Measurements from ENCODE around the gene ZC3H12D.
"Not testable (repeated sequence)": the region's sequence is repeated elsewhere in the genome, so short reads cannot be mapped to it uniquely, and the experiment has no call there.

The ZC3H12D gene

DNA sequence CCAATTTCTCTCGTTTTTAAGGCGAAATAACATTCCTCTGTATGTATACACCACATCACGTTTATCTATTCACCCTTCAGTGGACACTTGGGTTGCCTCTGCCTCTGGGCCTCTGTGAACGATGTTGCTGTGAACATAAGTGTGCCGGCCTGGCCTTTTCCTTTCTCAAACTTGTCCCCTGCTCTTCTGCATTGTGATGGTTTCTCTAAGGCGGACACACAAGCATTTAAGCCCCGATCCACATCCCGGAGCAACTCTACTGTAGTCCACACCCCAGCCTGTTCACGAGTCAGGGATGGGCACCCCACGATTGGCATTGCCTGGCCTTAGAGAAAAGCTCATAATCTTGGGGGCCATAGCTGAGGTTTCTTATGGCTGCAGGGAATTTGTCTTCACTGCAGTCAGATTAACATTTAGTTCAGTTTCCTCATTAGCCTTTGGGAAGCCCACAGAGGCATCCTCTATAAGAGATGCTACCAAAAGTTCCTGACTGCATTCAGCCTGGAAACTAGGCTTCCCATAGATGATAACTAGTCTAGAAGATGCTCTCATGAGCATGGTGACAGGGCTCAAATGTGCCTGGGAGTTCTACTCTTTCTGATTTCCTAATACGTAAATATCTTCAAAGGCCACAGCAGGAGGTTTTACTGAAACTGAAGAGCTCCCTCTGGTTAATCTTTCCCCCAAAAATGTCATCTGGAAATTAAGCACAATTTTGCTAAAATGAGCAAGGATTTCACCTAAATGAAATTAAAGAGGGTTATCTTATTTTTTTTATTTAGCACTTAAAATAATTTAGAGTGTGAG lies 762 bp downstream of the ZC3H12D start:
- peak in 1 of 3 donors; percentile 3 for DNase-seq

DNA sequence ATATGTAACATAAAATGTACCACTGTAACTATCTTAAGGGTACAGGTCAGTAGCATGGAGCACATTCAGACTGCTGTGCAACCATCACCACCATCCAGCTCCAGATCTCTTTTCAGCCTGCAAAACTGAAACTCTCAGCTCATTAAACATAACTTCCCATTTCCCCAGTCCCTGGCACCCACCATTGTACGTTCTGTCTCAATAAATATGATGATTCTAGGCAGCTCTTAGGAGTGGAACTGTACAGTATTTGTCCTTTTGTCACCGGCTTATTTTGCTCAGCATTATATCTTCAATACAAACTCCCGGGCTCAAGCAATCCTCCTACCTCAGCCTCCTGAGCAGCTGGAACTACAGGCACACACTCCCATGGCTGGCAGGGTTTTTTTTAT lies 1.5 kb downstream of the ZC3H12D start:
- peak; percentile 61 to 77 (median 63) for DNase-seq

DNA sequence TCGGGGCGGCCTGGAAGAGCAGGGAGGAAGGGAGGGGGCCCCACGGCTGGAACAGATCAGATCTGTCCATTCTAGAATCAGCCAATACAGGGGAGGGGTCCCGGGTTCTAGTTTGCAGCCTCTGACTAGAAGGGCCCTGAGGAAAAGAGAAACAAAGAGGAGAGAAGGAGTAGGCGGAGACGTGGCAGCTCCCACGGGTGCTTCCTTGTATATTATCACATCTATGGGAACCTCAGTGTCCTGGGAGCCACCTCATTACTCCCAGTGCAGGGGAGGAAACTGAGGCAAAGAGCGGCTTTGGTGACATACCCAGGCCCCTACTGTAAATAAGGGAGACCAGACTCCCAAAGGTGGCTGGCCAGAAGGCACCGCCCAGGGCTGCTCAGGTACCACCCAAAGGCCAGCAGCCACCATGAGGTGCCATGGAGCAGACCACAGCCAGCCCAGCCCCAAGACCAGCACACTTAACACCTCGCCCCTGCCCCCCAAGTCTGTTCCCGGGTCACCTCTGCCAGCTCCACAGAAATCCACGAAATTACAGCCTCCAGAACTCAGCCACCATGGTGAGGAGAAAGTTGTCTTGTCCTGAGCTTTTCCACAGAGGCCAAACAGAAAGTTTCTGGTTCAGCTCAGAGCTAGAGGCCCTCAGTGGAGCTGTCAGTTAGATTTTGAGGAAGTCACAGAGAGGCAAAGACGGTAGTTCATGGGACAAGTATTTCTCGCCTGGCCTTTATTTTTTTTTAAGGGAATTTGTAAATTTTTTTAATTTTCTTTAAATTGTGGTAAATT lies 2.1 kb downstream of the ZC3H12D start:
- DNase-seq = peak; percentile 59 to 71 (median 62)

DNA sequence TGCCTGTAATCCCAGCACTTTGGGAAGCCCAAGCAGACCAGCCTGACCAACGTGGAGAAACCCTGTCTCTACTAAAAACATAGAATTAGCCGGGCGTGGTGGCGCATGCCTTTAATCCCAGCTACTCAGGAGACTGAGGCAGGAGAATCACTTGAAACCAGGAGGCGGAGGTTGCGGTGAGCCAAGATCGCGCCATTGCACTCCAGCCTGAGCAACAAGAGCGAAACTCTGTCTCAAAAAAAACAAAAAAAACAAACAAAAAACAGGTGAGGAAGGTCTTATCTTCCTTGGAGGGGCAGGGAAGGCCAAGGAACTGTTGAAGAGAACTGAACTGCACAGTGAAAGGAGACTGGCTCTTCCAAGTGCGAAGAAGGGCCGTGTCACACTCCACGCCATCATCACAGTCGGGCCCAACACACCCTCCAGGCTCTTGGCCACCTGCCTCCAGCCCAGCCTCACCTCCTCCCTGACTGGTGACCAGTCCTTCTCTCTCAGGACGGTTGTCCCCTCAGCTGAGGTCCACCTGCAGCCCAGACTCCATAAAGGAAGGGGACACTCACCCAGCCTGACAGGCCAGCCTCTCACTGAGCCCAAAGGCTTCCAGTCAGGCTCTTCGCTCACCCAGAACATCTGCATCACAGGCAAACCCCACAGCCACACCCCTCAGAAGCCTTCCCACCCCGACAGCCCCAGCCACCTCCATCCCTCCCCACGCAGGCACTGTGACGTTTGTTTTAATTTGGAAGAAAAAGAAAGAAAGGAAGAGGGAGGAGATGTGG lies 4.1 kb downstream of the ZC3H12D start:
- no peak for DNase-seq

DNA sequence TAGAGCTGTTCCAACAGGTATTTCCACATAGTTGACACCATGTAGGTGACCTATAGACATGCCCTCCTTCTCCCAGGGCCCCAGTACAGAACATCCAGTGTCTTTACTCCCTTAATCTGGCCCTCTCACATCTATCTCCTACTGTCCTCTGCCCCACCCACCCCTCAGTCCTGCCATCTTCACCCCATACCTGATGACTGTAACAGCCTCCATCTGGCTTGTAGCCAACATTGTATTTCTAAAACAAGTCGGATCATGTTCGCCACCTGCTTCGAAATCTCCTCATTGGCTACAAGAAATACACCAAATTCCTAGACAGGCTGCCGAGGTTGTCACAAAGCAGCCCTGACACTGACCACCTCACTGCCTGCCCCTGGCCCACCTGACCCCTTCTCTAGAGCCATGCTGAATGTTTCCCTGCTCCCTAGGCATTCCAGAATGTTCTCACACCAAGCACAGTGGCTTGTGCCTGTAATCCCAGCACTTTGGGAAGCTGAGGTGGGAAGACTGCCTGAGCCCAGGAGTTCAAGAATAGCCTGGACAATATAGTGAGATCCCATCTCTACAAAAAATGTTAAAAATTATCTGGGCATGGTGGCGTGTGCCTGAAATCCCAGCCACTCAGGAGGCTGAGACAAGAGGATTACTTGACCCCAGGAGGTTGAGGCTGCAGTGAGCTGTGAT lies 6.0 kb downstream of the ZC3H12D start:
- DNase-seq = no peak

DNA sequence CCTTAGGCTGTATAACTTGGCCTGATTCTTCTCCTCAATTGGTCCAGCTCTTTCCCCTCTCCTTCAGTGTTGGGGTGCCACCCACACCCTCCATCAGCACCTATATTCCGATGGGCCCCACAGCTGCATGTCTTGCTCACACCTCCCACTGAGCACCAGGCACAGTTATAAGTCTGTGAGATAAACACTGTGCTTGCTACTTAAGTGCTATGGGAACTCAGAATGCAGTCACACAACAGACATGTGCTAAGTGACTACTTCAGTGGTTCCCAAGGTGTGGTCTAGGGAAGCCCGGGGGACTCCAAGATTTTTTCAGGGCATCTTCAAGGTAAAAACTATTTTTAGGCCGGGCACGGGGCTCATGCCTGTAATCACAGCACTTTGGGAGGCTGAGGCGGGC lies 7.3 kb downstream of the ZC3H12D start:
- DNase-seq = no peak

DNA sequence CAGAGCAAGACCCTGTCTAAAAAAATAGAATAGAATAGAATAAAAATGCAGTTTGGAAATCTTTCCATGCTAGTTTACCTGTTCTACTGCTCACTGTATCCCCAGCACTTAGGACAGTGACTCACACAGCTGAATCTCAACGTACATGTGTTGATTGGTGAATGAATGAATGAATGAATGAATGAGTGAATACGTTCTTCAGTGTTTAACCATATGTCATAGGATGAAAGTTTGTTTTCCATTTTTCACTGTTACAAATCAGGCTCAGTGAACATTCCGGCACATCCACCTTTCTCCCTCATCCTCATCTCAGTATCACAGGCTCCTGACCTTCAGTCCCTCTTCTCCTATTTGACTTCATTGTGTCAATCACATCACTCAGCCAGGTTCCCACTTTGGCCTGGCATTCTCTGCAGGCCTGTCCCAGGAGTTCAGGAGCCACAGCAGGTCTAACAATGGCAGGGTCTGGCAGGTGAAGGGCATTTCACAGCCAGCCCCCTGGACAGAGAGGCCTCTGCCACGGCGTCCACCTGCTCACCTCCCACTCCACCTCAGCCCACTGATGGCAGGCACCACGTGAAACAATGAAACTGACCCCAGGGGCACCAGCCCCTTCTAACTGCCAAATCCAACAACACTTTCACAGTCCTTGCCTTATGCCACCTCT lies 7.9 kb downstream of the ZC3H12D start:
- DNase-seq = no peak

DNA sequence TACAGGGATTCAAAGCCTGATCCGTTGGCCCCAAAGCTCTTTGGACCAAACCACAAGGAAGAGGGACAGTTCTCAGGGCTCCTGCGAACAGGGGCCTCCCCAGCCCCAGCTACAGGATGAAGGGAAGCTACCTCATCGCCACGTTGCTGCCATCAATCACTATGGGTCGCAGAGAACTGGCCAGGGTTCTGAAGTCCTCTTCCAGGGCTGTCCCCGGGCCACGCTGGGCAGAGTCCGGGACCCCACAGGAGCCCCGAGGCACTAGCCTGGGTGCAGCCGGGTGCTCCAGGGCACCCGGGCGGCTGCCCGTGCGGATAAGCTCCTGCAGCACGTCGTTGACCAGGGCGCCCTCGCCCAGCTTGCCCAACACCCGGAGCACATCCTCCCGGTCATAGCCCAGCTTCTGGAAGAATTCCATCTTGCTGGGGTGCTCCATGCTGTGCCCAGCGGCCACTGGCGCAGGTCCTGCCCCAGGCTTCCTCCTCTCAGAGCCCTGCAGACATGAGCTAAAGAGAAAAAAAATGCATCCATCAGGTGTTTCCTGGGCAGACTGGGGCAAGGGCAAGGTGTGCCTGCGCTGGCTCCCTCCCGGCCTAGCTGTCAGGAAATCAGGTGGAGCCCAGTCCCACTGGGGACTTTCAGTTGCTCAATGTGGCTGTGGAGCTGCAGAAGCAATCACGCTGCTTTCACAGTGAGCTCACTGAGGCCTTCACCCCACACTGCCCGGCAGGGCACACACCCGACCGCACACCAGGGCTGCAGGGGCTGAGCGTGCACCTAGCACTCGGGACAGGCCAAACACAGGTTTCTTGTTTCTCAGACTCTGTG lies 10.5 kb downstream of the ZC3H12D start:
- DNase-seq = no peak

DNA sequence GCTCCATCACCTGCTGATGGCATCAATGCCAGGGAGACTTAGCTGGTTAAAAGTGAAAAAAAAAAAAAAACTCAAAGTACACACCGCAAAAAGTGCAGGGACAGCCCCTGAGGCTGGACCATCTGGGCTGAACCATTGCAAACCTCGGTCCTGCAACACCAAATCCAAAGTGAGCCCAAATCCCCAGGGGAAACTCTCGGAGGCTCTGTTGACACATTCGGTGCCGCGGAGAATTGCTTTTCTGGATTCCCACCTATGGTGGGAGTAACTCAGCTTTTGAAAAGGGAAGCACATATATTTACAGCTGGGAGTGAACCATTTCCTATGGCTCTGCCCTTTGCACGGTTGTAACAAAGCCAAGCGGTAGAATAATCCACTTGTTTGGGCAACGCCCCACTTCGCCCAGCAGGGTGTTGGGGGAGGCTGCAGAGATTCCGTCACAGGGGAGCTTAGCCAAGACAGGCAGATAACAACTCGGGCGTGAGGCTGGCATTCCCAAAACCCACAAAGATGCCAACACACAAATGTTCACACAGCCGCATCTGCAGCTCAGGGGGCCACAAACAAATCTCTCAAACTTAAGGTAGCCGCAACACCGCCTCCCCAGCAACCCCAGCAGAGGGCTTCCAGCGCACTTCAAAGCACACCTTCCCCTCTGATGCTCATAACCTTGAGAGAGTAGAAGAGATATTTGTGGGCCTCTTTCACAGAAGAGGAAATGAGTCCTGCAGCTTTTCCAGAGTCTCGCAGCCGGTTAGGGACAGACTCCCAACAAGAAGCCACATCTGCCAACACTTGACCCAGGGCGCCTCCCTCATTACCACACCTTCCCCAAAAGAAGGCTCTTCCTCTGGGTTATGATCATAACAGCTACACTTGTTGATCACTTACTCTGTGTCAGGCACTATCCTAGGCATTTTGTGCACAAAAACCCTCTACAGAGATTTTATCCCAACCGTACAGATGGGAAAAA lies 11.4 kb downstream of the ZC3H12D start:
- DNase-seq = no peak

DNA sequence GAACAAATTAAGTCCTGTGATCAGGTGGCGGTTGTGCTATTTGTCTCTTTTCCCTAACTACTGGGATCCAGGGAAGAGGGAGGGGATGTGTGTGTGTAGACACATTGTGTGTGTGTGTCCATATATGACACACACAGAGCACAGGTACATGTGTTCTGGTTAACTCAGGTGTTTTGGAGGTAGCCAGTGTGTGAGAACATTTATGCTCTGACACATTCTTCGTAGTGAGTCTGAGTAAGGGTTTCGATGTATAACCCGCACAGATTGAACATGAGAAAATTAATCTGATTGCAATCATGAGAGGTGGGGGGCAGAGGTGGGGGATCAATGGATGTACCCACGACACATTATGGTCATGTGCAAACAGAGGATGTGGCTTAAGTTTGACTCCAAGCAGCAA lies 12.6 kb downstream of the ZC3H12D start:
- no peak for DNase-seq

DNA sequence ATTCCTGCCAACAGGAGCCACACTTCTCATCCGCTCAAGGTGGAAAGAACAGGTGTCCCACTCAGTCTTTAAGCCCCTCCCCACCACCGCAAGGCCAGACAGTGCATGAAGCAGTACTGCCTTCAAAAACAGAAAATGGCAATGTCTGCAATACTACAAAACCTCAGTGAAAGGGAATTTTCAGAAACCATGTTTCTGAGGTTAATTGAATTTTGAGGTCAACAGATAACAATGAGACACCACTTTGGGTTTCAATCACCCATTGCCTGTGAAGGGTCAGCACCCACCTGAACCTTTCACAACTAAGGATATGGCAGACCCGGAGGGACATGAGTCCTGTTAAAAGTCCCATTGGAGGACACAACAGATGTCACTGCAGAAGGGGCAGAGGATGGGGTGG lies 13.0 kb downstream of the ZC3H12D start:
- DNase-seq = no peak

DNA sequence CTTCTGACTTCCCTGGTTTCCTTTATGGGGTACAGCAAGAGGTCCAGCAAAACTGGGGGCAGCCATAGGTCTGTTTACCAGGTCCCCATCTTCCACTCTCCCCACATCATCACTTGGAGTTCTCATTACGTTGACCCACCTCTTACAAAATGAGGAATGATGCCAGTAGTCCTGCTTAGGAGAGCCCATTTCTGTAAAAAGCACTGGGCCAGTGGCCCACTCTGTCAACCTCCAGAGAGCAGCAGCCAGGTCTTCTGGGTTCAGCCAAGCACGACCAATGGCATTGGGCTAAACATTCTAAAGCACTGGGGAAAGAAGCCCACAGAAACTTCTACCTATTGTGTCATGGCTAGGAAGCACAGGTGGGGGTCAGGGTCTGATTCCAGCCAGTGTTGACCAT lies 13.9 kb downstream of the ZC3H12D start:
- no peak for DNase-seq

DNA sequence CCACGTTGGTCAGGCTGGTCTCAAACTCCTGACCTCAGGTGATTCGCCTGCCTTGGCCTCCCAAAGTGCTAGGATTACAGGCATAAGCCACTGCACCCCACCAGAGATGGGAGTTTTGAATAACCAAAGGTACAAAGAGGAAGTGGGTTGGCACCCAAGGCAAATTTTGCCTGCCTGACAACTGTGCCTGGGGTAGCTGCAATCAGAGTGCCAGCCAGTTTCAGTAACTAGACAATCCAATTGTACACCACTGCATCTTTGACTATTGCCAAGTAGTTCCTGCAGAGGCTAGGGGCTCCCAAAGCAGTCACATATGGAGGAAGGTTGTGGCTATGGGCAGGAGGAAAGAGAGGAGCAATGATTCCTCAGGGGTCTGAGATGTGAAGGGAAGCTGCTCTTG lies 16.6 kb downstream of the ZC3H12D start:
- no peak for DNase-seq

DNA sequence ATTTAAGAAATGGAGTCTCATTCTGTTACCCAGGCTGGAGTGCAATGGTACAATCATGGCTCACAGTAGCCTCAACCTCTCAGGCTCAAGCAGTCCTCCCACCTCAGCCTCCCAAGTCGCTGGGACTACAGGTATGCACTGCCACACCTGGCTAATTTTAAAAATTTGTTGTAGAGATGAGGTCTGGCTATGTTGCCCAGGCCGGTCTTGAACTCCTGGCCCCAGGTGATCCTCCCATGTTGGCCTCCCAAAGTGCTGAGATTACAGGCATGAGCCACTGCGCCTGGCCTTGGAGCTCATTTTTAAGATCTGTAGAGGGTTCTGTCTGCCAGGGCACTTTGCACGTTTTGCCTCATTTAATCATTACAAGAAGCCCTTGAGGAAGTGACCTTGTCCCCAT lies 17.5 kb downstream of the ZC3H12D start:
- DNase-seq = no peak

DNA sequence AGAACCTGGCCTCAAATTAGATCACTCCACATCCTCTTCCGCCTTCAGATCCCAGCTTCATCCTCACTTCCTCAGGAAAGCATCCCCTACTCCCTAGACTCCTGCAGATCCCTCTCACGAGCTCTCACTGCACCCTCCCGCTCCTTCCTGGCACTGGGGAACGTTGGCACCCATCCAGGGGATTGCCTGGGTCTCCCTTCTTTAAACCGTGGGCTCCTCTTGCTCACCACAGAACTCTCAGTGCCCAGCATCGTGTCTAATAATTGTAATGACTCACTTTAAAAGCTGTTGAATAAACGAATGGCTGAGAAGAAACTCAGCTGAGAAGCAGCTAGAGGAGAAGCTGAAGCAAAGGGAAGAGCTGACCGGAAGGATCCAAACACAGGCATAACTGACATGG lies 20.4 kb downstream of the ZC3H12D start:
- peak in 2 of 3 donors; percentile 69 to 71 for DNase-seq

DNA sequence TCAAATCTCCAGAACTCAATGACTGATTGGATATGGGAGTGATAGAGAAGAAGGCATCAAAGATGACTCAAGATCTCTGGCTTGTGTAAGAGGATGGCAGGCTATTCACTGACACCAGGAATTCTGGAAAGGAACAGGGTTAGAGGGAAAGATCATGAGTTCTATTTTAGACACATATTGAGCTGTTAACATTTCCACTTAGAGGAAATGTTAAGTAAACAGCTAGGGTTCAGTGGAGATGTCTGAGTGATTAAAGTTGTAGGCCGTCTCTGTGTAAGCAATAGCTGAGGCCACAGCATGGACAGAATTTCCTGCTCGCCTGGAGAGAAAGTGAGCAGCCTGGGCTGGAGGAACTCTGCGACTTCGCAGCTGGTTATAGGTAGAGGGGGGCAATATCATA lies 21.0 kb downstream of the ZC3H12D start:
- DNase-seq = no peak

DNA sequence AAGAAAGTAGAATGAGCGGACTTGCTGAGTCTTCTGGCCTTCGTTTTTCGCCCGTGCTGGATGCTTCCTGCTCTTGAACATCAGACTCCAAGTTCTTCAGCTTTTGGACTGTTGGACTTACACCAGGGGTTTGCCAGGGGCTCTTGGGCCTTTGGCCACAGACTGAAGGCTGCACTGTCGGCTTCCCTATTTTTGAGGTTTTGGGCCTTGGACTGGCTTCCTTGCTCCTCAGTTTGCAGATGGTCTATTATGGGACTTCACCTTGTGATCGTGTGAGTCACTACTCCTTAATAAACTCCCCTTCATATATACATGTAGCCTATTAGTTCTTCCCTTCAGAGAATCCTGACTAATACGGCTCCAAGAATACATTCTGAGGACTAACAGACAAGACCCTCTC lies 22.1 kb downstream of the ZC3H12D start:
- peak; percentile 75 to 87 (median 76) for DNase-seq

DNA sequence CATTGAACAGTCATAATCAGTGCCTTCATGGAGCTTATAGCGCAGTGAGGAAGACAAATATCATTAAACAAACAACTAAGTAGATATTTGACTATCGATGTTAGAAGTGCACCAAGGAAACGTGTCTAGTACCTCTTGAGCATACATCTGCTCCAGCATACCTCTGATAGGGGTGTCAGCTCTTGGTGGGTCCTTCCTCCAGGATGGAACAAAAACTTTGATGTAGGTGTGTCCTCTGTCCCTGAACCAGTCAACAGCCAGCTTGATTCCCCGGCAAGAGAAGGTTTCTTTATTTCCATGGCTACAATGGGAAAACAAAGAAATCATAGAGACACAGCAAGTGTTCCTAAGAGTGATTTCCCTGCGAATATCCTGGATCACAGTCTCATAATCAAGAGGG lies 23.1 kb downstream of the ZC3H12D start:
- no peak for DNase-seq

DNA sequence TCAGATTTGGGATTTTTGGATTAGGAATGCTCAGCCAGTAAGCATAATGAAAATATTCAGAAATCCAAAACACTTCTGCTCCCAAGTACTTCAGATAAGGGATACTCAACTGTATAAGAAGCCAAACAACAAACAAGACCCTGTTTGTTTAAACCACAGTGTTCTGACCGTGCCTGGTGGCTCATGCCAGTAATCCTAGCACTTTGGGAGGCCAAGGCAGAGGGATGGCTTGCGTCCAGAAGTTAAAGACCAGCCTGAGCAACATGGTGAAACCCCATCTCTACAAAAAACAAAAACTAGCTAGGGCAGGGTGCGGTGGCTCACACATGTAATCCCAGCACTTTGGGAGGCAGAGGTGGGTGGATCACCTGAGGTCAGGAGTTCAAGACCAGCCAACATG lies 24.6 kb downstream of the ZC3H12D start:
- not testable (repeated sequence) for DNase-seq

DNA sequence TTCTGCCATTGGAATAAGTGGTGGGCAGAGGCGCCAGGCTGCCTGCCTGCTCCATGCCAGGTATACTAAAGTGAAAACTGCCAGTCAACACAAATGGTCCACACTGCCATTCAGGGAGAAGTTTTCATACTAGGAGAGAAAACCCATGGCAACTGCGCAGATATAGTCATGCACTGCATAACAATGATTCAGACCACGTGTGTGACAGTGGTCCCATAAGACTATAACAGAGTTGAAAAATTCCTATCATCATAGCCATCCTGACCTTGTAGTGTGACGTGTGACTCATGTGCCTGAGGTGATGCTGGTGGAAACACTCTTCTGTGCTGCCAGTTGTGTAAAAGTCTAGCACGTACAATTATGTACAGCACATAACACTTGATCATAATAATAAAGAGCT lies 25.1 kb downstream of the ZC3H12D start:
- DNase-seq = no peak
